Smooth muscle cell (in vitro differentiated cells): ENCODE data around the gene GRB7. TPM values are rescaled to one million over a fixed set of nuclear protein-coding genes. Genes with fewer than 3 reads are reported as not detected.

Source experiments
- DNase-seq: peaks from one replicate; lab custom pipeline; 2025; ENCODE audit not compliant: unreplicated experiment; lab: John Stamatoyannopoulos, UW
- H2AFZ ChIP-seq: fragments of 200-600 bp; sonication (generic); 2 replicates; pipeline ENCODE4 v1.6.0; 2016; ENCODE audit warnings: antibody characterized with exemption, low read depth, mild to moderate bottlenecking
- H3F3A ChIP-seq: fragments of 200-600 bp; sonication (generic); 2 replicates; pipeline ENCODE4 v1.6.0; 2017; ENCODE audit warnings: antibody characterized with exemption, low read depth
- H3K27ac ChIP-seq: fragments of 200-600 bp; sonication (generic); 2 replicates; pipeline ENCODE4 v1.5.1; 2016; ENCODE audit warnings: low read depth, mild to moderate bottlenecking
- H3K27me3 ChIP-seq: fragments of 200-600 bp; sonication (generic); 2 replicates; pipeline ENCODE4 v1.6.1; 2016; ENCODE audit warnings: low read depth, mild to moderate bottlenecking
- H3K36me3 ChIP-seq: fragments of 200-600 bp; sonication (generic); 2 replicates; pipeline ENCODE4 v1.5.1; 2016; ENCODE audit warnings: low read depth
- H3K4me1 ChIP-seq: fragments of 200-600 bp; sonication (generic); 2 replicates; pipeline ENCODE4 v1.5.1; 2016; ENCODE audit warnings: low read depth
- H3K4me2 ChIP-seq: fragments of 200-600 bp; sonication (generic); 2 replicates; pipeline ENCODE4 v1.6.0; 2016; ENCODE audit warnings: mild to moderate bottlenecking
- H3K4me3 ChIP-seq: fragments of 200-600 bp; sonication (generic); 2 replicates; pipeline ENCODE4 v1.5.1; 2016; ENCODE audit warnings: mild to moderate bottlenecking
- H3K79me2 ChIP-seq: fragments of 200-600 bp; sonication (generic); 2 replicates; pipeline ENCODE4 v1.6.0; 2016; ENCODE audit warnings: low read depth, mild to moderate bottlenecking
- H3K9ac ChIP-seq: fragments of 200-600 bp; sonication (generic); 2 replicates; pipeline ENCODE4 v1.6.0; 2016; ENCODE audit warnings: low read depth
- H3K9me3 ChIP-seq: fragments of 200-600 bp; sonication (generic); replicated peaks from 2 replicates; pipeline ENCODE4 v1.5.1; 2016; ENCODE audit warnings: low read depth
- H4K20me1 ChIP-seq: fragments of 200-600 bp; sonication (generic); 2 replicates; pipeline ENCODE4 v1.6.0; 2016; ENCODE audit warnings: low read depth
- CTCF ChIP-seq: fragments of 200-600 bp; sonication (generic); IDR thresholded peaks from 2 replicates; pipeline ENCODE4 v1.5.1; 2017; ENCODE audit warnings: borderline replicate concordance, mild to moderate bottlenecking, antibody characterized with exemption; ENCODE audit not compliant: insufficient read depth, poor library complexity, severe bottlenecking
- WGBS: methylation state at CpG from one replicate; pipeline ENCODE4 v1.1.7; 2016; ENCODE audit warnings: low lambda C conversion rate; 5-methylcytosine and 5-hydroxymethylcytosine counted together
- polyA plus RNA-seq: library from polyadenylated mRNA; unstranded; fragments of >200 nt; fragmentation: Nextera tagmentation; extraction: Ambion mirVana; gene quantifications from 2 replicates; pipeline ENCODE4 v1.2.1, GENCODE V29; 2016
- total RNA-seq: library from RNA; depleted of rRNA; stranded (reverse); fragments of >200 nt; gene quantifications from 2 replicates; pipeline ENCODE4 v1.2.3, GENCODE V29; 2014

Gene GRB7
- total and polyA plus RNA-seq, 2 experiments from 2014 or later, result 2.7 to 4.1 TPM

- H3K36me3 ChIP-seq, result no peaks in the 10 kb centered on the region
- no peak for DNase-seq
- no peaks in the 10 kb centered on the region for H3K79me2 ChIP-seq
- TF ChIP-seq CTCF, result no peak
- H3K27me3 ChIP-seq, result no peaks in the 10 kb centered on the region
- no peak overlapping the region for H3K27ac ChIP-seq
- H3K4me1 ChIP-seq, result no peaks in the 10 kb centered on the region
- no peaks in the 10 kb centered on the region for H3F3A ChIP-seq
- H3K9me3 ChIP-seq, result no peaks in the 10 kb centered on the region
- no peak overlapping the region for H3K4me3 ChIP-seq
- H4K20me1 ChIP-seq, result peaks cover 8% of the 10 kb centered on the region
- WGBS, result 96% methylated on average over 10 of the region's 10 CpGs
- H3K9ac ChIP-seq, result no peak overlapping the region
- no peak overlapping the region for H2AFZ ChIP-seq
- no peak overlapping the region for H3K4me2 ChIP-seq
Observed at GRCh38 chr17:39711851-39712250, 25.9 kb upstream of the GRB7 start.

GRCh38 chr17:39714234-39714633 lies 23.5 kb upstream of the GRB7 start:
- TF ChIP-seq CTCF, result no peak
- H3K79me2 ChIP-seq, result no peaks in the 10 kb centered on the region
- WGBS, result 100% methylated on average over 4 of the region's 4 CpGs
- no peaks in the 10 kb centered on the region for H3K27me3 ChIP-seq
- H3F3A ChIP-seq, result no peaks in the 10 kb centered on the region
- H3K4me2 ChIP-seq, result no peak overlapping the region
- H3K9me3 ChIP-seq, result no peaks in the 10 kb centered on the region
- no peak overlapping the region for H3K4me3 ChIP-seq
- peaks cover 7% of the 10 kb centered on the region for H4K20me1 ChIP-seq
- no peaks in the 10 kb centered on the region for H3K4me1 ChIP-seq
- H3K36me3 ChIP-seq, result no peaks in the 10 kb centered on the region
- no peak for DNase-seq
- no peak overlapping the region for H2AFZ ChIP-seq
- H3K27ac ChIP-seq, result no peak overlapping the region
- no peak overlapping the region for H3K9ac ChIP-seq

- Histone ChIP-seq H3K4me1 (no peaks in the 10 kb centered on the region), H4K20me1 (peaks cover 4% of the 10 kb centered on the region), H3K79me2 (no peaks in the 10 kb centered on the region), H3F3A (no peaks in the 10 kb centered on the region), H3K9ac (no peak overlapping the region), H2AFZ (no peak overlapping the region), H3K36me3 (no peaks in the 10 kb centered on the region), H3K4me2 (no peak overlapping the region), H3K27me3 (no peaks in the 10 kb centered on the region), H3K9me3 (no peaks in the 10 kb centered on the region), H3K27ac (no peak overlapping the region), H3K4me3 (no peak overlapping the region)
- no peak for TF ChIP-seq CTCF
- 98% methylated on average over 18 of the region's 18 CpGs for WGBS
- no peak for DNase-seq
Observed at GRCh38 chr17:39715375-39716072, 22.2 kb upstream of the GRB7 start.
